Neural progenitor cell (in vitro differentiated cells): ENCODE results near the gene TMX2. TPM values are rescaled to one million over a fixed set of nuclear protein-coding genes. Genes with fewer than 3 reads are reported as not detected.

Experiments used
- DNase-seq: peaks from one replicate; pipeline ENCODE4 v3.0.0-alpha.2; 2016; ENCODE audit warnings: low spot score
- H2AFZ ChIP-seq: fragments of 200-600 bp; sonication (generic); replicated peaks from 2 replicates; pipeline ENCODE4 v1.6.1; 2016; ENCODE audit warnings: antibody characterized with exemption
- H3F3A ChIP-seq: fragments of 200-600 bp; sonication (generic); 2 replicates; pipeline ENCODE4 v1.6.1; 2016; ENCODE audit warnings: antibody characterized with exemption, low read depth
- H3K27ac ChIP-seq: fragments of 200-600 bp; sonication (generic); 2 replicates; pipeline ENCODE4 v1.5.1; 2016; ENCODE audit warnings: mild to moderate bottlenecking
- H3K27me3 ChIP-seq: fragments of 200-600 bp; sonication (generic); 2 replicates; pipeline ENCODE4 v1.6.1; 2016; ENCODE audit warnings: mild to moderate bottlenecking, moderate library complexity
- H3K36me3 ChIP-seq: fragments of 200-600 bp; sonication (generic); 2 replicates; pipeline ENCODE4 v1.5.1; 2016
- H3K4me1 ChIP-seq: fragments of 200-600 bp; sonication (generic); 2 replicates; pipeline ENCODE4 v1.6.1; 2016; ENCODE audit warnings: mixed run types
- H3K4me2 ChIP-seq: fragments of 200-600 bp; sonication (generic); 2 replicates; pipeline ENCODE4 v1.6.1; 2016
- H3K4me3 ChIP-seq: fragments of 200-600 bp; sonication (generic); 2 replicates; pipeline ENCODE4 v1.5.1; 2016
- H3K79me2 ChIP-seq: fragments of 200-600 bp; sonication (generic); 2 replicates; pipeline ENCODE4 v1.6.1; 2016; ENCODE audit warnings: low read depth
- H3K9ac ChIP-seq: fragments of 200-600 bp; sonication (generic); 2 replicates; pipeline ENCODE4 v1.6.1; 2016
- H3K9me3 ChIP-seq: fragments of 200-600 bp; sonication (generic); 2 replicates; pipeline ENCODE4 v1.5.1; 2016; ENCODE audit warnings: low read depth
- H4K20me1 ChIP-seq: fragments of 200-600 bp; sonication (generic); 2 replicates; pipeline ENCODE4 v1.6.1; 2016; ENCODE audit warnings: low read depth
- H3K27ac Mint-ChIP-seq: 3 replicates; pipeline ENCODE4 v1.8.0; 2021; ENCODE audit warnings: mixed read lengths
- H3K27me3 Mint-ChIP-seq: 2 replicates; pipeline ENCODE4 v1.8.0; 2022; ENCODE audit warnings: low read depth, mild to moderate bottlenecking, inconsistent platforms, moderate library complexity, mixed read lengths; ENCODE audit not compliant: insufficient read depth
- H3K36me3 Mint-ChIP-seq: 3 replicates; pipeline ENCODE4 v1.8.0; 2021; ENCODE audit warnings: mixed read lengths
- H3K4me1 Mint-ChIP-seq: 3 replicates; pipeline ENCODE4 v1.8.0; 2021; ENCODE audit warnings: mixed read lengths
- H3K4me3 Mint-ChIP-seq: 3 replicates; pipeline ENCODE4 v1.8.0; 2021; ENCODE audit warnings: mild to moderate bottlenecking, moderate library complexity, mixed read lengths
- H3K9me3 Mint-ChIP-seq: 3 replicates; pipeline ENCODE4 v1.8.0; 2020; ENCODE audit warnings: mixed read lengths
- CTCF ChIP-seq: fragments of 200-600 bp; sonication (generic); IDR thresholded peaks from 2 replicates; pipeline ENCODE4 v1.5.1; 2017; ENCODE audit warnings: antibody characterized with exemption, mild to moderate bottlenecking
- EZH2 ChIP-seq: fragments of 200-600 bp; sonication (generic); IDR thresholded peaks from 2 replicates; pipeline ENCODE4 v1.6.1; 2017; ENCODE audit warnings: antibody characterized with exemption, mild to moderate bottlenecking, moderate library complexity
- EZH2phosphoT487 ChIP-seq: fragments of 200-600 bp; sonication (generic); IDR thresholded peaks from 2 replicates; pipeline ENCODE4 v1.6.1; 2017; ENCODE audit warnings: antibody characterized with exemption
- total RNA-seq: library from RNA; depleted of rRNA; stranded (reverse); fragments of >200 nt; gene quantifications from 2 replicates; pipeline ENCODE4 v1.2.3, GENCODE V29; 2015; ENCODE audit warnings: low replicate concordance

The TMX2 gene
- total RNA-seq, 1 donor from 2014 or later, result 66.5 TPM

GRCh38 chr11:57770793-57771192 lies 58.4 kb downstream of the TMX2 start:
- peaks cover 23% of the 10 kb centered on the region for H3F3A ChIP-seq
- DNase-seq, result no peak
- H3K9me3 Mint-ChIP-seq, result peaks cover 12% of the 10 kb centered on the region
- H3K36me3 ChIP-seq, result no peaks in the 10 kb centered on the region
- H3K4me1 Mint-ChIP-seq, result peaks cover 20% of the 10 kb centered on the region
- H3K4me3 ChIP-seq, result no peak overlapping the region
- peaks cover 100% of the 10 kb centered on the region for H3K79me2 ChIP-seq
- no peak overlapping the region for H3K4me2 ChIP-seq
- H3K27me3 Mint-ChIP-seq, result no peaks in the 10 kb centered on the region
- no peaks in the 10 kb centered on the region for H3K27me3 ChIP-seq
- H2AFZ ChIP-seq, result no peak overlapping the region
- TF ChIP-seq EZH2phosphoT487, result no peak
- no peak for TF ChIP-seq EZH2
- TF ChIP-seq CTCF, result no peak
- H3K27ac Mint-ChIP-seq, result no peak overlapping the region
- H3K27ac ChIP-seq, result no peak overlapping the region
- peaks cover 21% of the 10 kb centered on the region for H3K4me1 ChIP-seq
- peaks cover 25% of the 10 kb centered on the region for H3K36me3 Mint-ChIP-seq
- H3K9me3 ChIP-seq, result no peaks in the 10 kb centered on the region
- H3K4me3 Mint-ChIP-seq, result no peak overlapping the region
- H3K9ac ChIP-seq, result no peak overlapping the region
- H4K20me1 ChIP-seq, result peaks cover 93% of the 10 kb centered on the region

- H3F3A ChIP-seq, result peaks cover 28% of the 10 kb centered on the region
- H3K27ac ChIP-seq, result no peak overlapping the region
- H4K20me1 ChIP-seq, result peaks cover 93% of the 10 kb centered on the region
- TF ChIP-seq EZH2, result no peak
- H3K27ac Mint-ChIP-seq, result no peak overlapping the region
- H3K4me2 ChIP-seq, result no peak overlapping the region
- H3K4me3 Mint-ChIP-seq, result no peak overlapping the region
- H3K4me3 ChIP-seq, result no peak overlapping the region
- H3K9me3 ChIP-seq, result no peaks in the 10 kb centered on the region
- H3K27me3 ChIP-seq, result no peaks in the 10 kb centered on the region
- H3K36me3 Mint-ChIP-seq, result peaks cover 24% of the 10 kb centered on the region
- H3K27me3 Mint-ChIP-seq, result no peaks in the 10 kb centered on the region
- DNase-seq, result no peak
- H3K9ac ChIP-seq, result no peak overlapping the region
- H3K36me3 ChIP-seq, result no peaks in the 10 kb centered on the region
- H2AFZ ChIP-seq, result no peak overlapping the region
- H3K4me1 Mint-ChIP-seq, result peaks cover 23% of the 10 kb centered on the region
- peaks cover 100% of the 10 kb centered on the region for H3K79me2 ChIP-seq
- H3K9me3 Mint-ChIP-seq, result peaks cover 12% of the 10 kb centered on the region
- peaks cover 21% of the 10 kb centered on the region for H3K4me1 ChIP-seq
Measured at GRCh38 chr11:57771365-57771764, 59.0 kb downstream of the TMX2 start.

GRCh38 chr11:57772562-57772961 lies 60.2 kb downstream of the TMX2 start:
- Mint-ChIP-seq H3K9me3 (peaks cover 7% of the 10 kb centered on the region), H3K27me3 (no peaks in the 10 kb centered on the region), H3K36me3 (peaks cover 15% of the 10 kb centered on the region), H3K4me3 (no peak overlapping the region), H3K4me1 (peaks cover 31% of the 10 kb centered on the region), H3K27ac (no peak overlapping the region)
- no peak for DNase-seq
- Histone ChIP-seq H3K9ac (no peak overlapping the region), H2AFZ (no peak overlapping the region), H4K20me1 (peaks cover 94% of the 10 kb centered on the region), H3K36me3 (no peaks in the 10 kb centered on the region), H3F3A (peaks cover 40% of the 10 kb centered on the region), H3K9me3 (no peaks in the 10 kb centered on the region), H3K27ac (no peak overlapping the region), H3K4me2 (no peak overlapping the region), H3K4me3 (no peak overlapping the region), H3K27me3 (no peaks in the 10 kb centered on the region), H3K79me2 (peaks cover 100% of the 10 kb centered on the region), H3K4me1 (peaks cover 30% of the 10 kb centered on the region)
- TF ChIP-seq EZH2phosphoT487 (no peak), EZH2 (no peak), CTCF (no peak)

GRCh38 chr11:57773026-57773598 lies 60.7 kb downstream of the TMX2 start:
- no peak overlapping the region for H3K9ac ChIP-seq
- no peaks in the 10 kb centered on the region for H3K27me3 Mint-ChIP-seq
- no peak overlapping the region for H3K27ac ChIP-seq
- H3K79me2 ChIP-seq, result peaks cover 99% of the 10 kb centered on the region
- H3K27me3 ChIP-seq, result no peaks in the 10 kb centered on the region
- no peak overlapping the region for H3K4me2 ChIP-seq
- TF ChIP-seq EZH2, result no peak
- no peak for TF ChIP-seq EZH2phosphoT487
- TF ChIP-seq CTCF, result no peak
- no peak overlapping the region for H2AFZ ChIP-seq
- H3K9me3 Mint-ChIP-seq, result peaks cover 3% of the 10 kb centered on the region
- peaks cover 94% of the 10 kb centered on the region for H4K20me1 ChIP-seq
- peaks cover 35% of the 10 kb centered on the region for H3K4me1 Mint-ChIP-seq
- H3K27ac Mint-ChIP-seq, result no peak overlapping the region
- no peak overlapping the region for H3K4me3 Mint-ChIP-seq
- no peak for DNase-seq
- H3K4me1 ChIP-seq, result peaks cover 36% of the 10 kb centered on the region
- H3K4me3 ChIP-seq, result no peak overlapping the region
- H3K36me3 ChIP-seq, result no peaks in the 10 kb centered on the region
- H3F3A ChIP-seq, result peaks cover 46% of the 10 kb centered on the region
- peaks cover 13% of the 10 kb centered on the region for H3K36me3 Mint-ChIP-seq
- no peaks in the 10 kb centered on the region for H3K9me3 ChIP-seq
